ENCODE measurements around the gene CERS1.

CERS1 gene

DNA sequence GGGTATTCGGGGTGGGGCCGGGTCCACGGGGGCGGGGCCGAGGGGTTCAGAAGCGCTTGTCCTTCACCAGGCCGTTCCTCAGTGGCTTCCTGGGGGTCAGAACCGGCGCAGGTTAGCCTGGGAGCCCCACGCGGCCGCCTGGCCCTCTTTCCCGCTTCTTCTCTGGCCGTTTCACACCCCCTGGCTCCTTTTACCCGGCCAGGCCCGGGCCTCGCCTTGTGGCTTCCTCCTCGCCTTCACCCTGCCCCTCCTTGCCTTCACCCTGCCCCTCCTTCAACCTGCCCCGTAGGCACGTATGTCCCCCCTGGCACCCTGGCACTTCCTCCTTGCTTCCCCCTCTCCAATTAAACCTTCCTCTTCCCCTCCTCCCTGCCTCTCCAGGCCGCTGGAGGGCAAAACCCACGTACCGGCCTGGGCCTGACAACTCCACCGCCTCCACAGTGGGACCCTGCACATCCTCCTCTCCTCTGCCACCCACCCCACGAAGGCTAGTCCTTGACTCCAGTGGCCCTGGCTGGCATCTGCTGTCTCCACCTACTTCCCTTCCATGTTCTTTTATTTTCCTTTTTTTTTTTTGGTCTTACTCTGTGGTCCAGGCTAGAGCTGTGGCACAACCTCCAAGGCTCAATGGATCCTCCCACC is 25.3 kb downstream of the CERS1 start:
- no peak for DNase-seq

- no peak for DNase-seq
Observed at GRCh38 chr19:18869781-18870530, 26.0 kb downstream of the CERS1 start.

DNA sequence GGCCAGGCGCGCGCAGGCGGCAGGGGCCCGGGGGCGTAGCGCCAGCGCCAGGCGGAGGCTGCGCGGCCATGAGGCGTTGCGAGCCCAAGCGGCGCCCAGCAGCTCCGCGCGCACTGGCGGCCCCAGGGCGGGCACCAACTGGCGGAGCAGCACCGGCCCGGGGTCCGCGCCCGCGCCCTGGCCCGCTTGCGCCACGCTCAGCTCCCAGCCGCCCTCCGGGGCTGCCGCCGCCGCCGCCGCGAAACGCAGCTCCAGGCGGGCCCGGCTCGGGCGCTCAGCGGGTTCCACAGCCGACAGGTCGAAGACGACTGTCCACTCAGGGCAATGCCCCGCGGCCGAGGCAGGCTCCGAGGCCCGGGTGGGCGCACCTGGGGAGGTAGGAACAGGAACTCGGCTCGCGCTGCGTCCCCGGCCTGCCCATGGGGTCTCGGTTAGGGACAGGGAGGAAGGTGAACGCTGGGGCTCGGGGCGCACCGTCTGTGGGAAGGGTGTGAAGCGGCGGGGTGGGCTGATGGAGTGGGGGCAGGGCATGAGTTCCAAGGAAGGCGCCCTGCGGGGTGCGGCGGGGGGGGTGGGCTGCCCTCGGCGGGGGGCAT is 26.8 kb downstream of the CERS1 start:
- DNase-seq, result no peak

- DNase-seq, result no peak
Observed at GRCh38 chr19:18868380-18869022, 27.5 kb downstream of the CERS1 start.

- DNase-seq, result no peak
Observed at GRCh38 chr19:18867751-18868150, 28.2 kb downstream of the CERS1 start.

DNA sequence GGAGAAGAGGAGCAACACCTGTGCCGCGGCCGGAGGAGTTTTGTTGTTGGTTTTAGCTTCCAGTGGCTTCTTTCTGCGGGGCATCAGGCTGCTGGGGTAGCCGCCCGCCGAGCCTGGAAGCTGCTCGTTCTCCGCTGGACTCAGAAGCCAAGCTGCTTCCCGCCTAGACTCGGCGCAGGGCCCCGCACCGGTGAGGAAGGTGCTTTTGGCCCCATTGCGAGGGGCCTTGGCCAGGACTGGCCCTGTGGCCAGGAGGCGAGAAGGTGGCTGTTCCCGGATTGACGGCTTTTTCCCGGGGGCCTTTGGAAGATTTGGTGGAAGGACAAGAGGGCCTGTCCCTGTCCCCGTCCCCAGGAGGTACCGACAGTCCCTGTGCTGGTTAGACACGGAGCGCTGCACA is 28.8 kb downstream of the CERS1 start:
- no peak for DNase-seq

- no peak for DNase-seq
Observed at GRCh38 chr19:18866800-18867123, 29.2 kb downstream of the CERS1 start.

DNA sequence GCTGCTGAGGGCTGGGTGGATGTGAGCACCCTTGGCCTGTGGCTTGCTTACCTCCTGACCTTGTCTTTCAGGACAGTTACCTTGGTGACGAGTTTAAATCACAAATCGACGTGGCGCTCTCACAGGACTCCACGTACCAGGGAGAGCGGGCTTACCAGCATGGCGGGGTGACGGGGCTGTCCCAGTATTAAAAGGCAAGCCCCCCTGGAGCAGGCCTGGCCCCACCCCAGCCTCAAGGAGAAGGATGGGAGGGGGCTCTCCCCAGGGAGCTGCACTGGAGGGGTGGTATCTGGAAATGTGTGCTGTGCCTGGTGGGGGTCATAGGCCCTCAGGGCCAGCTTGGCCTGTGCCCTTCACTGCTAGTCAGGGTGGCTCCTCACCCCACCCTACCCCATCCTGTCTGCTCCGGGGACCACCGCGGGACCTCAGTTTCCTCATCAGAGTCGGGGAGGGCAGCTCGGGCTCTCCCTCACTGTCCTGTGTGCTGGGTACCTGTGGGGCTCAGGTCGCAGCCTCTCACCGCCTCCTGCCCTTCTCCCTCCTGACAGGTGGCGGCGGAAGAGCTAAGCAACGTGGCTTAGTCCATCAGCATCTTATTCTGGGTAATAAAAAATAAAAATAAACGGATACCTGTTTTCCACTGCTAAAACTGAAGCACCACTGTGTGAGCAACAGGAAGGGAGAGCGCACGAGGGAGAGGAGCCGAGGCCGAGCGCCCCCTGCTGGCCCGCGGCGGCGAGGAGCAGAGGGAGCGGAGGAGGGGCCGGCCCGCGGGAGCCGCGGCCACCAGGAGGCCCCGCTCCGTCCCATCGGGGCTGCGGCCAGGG is 29.8 kb downstream of the CERS1 start:
- DNase-seq, result no peak

- no peak for DNase-seq
Observed at GRCh38 chr19:18865106-18865972, 30.6 kb downstream of the CERS1 start.

DNA sequence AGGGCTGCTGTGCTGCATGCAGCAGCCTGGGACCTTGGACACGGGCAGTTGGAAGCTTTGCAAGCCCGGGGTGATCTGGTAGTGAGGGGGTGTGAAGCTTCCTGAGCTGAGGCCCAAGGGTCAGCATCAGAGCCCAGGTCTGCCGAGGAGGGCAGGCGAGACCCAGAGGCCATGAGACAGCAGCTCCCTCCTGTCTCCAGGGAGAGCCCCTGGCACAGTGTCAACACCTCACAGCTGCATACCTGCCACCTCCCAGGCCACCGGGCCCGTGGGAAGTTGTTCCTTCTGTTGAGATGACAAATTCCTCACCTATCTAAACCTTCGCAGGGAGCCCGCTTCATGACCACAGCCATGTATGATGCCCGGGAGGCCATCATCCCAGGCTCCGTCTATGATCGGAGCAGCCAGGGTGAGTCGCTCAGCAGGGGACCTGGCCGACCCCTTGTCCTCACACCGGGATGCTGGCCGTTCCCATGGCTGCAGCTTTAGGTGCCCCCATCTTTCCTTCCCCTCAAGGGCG is 32.1 kb downstream of the CERS1 start:
- no peak for DNase-seq

- DNase-seq, result no peak
Observed at GRCh38 chr19:18862976-18863842, 32.7 kb downstream of the CERS1 start.

GRCh38 chr19:18861917-18862316 is 34.0 kb downstream of the CERS1 start:
- no peak for DNase-seq

DNA sequence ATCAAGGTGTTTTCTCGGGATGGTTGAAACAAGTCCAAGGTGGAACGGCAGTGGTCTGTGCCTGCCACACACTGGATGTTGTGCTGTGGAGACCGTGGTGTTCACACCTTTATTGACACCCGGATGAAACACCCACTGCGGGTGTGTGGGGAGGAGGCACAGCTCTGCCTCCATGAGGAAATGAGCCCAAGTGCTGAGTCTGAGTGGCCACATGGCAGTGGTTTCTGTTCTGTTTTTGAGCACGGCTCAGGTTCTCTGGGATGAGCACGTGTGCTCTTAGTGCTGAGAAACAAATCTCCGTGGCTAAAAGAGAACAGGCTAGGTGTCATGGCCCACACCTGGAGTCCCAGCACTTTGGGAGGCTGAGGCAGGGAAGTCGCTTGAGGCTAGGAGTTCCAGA is 34.7 kb downstream of the CERS1 start:
- no peak for DNase-seq

DNA sequence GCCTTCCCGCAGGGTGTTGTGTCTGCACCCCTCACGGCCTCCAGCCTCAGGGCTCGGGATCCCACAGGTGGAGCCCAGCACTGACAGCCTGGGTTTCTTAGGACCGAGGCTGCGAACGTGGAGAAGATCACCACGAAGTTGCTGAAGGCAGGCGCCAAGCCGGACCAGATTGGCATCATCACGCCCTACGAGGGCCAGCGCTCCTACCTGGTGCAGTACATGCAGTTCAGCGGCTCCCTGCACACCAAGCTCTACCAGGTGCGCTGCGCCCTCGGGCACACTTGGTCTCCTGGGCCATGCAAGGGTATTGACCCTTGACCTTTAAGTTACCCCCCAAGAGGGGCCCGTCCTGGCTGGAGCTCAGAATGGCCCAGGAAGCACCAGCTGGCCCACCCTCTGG is 35.2 kb downstream of the CERS1 start:
- no peak for DNase-seq

DNA sequence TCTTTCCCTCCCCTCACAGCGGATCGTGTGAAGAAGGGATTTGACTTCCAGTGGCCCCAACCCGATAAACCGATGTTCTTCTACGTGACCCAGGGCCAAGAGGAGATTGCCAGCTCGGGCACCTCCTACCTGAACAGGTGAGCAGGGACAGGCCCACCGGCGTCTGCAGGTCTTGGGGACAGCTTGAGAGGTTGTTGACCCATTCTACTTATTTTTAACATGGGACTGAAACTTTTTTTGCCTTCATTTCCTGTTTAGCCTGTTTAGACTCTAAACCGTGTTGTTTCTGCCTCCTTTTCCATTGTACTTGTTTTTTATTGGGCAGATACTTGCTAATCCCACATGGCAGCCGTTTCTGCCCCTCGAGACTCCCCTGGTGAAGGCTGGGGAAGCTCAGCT is 35.7 kb downstream of the CERS1 start:
- no peak for DNase-seq

DNA sequence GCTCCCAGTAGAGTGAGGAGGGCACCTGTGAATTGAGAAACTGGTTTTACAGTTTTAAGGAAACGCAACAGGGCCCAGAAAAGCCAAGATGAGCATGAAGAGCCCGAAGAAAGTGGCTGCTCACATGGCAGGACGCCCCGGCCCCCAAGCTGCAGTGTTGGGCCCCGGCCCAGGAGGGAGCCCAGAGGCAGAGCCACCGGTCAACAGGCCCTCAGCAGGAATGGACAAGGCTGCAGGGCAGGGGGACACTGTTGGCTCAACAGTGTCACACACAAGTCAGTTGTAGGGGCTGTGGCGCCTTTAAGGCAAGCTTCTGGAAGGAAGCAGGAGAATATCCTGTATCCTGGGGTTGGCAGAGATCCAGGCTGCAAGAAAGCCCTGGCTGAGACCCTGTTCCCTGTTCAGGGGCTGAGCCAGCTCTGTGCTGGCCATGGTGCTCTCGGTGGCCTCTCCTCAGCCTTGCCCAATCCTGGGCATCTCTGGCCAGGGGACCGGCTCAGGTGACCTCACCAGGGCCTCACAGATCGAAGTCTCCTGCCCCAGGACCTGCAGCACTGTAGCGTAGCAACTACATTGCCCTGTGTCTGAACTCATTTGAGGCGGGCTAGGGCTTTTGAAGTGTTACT is 36.2 kb downstream of the CERS1 start:
- no peak for DNase-seq

DNA sequence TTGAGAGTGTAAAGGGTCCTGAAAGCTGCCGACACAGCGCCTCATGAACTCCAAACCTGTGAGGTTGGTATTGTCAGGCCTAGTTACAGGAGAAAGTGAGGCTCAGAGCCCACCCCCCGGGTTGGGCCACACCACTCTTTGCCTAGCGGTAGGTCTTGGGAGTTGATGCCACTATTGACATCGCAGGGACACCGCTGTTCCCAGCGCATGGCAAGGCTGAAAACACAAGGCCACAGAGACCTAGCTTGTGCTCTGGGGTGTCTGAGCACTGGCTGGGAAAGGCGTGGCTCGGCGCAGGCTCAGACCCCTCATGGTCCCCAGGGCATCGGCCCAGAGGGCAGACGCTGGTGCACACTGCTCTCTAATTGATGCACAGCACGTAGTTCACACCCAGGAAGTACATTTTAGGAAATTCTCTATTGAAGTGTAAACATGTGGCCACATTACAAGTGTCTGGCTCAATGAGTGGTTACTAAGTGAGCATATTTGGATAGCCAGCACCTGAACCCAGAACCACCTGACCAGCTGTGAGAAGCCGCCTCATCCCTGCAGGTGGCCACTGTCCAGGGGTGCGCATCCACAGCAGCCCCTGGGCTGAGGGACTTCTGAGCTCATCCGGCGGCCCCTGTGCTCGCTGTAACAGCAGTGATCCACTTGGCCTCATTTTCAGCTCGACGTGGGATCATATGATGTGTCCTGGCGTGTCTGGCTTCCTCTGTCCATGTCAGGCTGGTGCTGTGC is 36.9 kb downstream of the CERS1 start:
- DNase-seq, result no peak

DNA sequence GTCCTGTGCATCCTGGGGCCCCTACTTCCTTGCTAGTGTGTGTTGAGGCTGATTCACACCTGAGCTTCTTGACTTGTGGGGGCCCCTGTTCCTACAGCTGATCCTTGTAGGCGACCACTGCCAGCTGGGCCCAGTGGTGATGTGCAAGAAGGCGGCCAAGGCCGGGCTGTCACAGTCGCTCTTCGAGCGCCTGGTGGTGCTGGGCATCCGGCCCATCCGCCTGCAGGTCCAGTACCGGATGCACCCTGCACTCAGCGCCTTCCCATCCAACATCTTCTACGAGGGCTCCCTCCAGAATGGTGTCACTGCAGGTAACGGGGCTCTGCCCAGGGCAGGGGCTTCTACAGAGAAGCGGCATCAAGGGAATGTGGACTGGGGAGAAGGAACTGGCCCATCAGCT is 38.7 kb downstream of the CERS1 start:
- DNase-seq, result no peak

DNA sequence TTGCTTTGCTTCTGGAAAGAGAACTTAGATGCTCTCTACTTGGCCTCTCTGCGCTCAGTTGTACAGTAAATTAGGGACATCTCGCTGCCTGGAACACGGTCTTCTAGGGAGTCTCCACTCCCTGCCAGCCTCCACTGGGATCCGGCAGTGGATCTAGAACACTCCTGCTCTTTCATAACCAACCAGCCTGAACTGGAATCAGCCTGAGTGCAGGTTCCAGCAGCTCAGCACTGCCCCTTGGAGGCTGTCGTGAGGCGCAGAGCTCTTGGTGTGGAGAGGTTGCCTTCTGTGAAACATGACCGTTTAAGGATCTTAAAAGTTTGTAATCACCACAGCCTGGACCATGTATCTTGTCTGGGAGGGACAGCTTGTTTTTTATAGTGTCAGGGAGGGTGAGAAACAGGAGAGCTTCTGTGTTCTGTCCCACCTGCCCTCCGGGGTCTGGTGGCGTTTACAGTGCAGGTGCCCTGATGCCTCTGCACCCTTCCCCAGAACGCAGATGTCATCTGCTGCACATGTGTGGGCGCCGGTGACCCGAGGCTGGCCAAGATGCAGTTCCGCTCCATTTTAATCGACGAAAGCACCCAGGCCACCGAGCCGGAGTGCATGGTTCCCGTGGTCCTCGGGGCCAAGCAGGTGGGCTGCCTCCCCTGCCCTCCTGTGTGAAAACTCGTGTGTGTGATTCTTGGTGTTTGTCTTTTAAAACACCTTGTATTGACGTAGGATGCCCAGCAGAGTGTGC is 39.4 kb downstream of the CERS1 start:
- no peak for DNase-seq

Measured in NCI-H2081 treated with DMSO at 0.1 percent for 48 hours (cell line).